HG02759 (cell line): ENCODE measurements around the gene PIK3C2G.
A peak's percentile ranks its signal among the peaks of the same experiment; 100 is the strongest.

Source experiments
- ATAC-seq: cut with Tn5 transposase; IDR thresholded peaks from one replicate; pipeline ENCODE4 v1.9.1; 2021; ENCODE audit warnings: mild to moderate bottlenecking, moderate library complexity; ENCODE audit not compliant: unreplicated experiment

PIK3C2G gene

DNA sequence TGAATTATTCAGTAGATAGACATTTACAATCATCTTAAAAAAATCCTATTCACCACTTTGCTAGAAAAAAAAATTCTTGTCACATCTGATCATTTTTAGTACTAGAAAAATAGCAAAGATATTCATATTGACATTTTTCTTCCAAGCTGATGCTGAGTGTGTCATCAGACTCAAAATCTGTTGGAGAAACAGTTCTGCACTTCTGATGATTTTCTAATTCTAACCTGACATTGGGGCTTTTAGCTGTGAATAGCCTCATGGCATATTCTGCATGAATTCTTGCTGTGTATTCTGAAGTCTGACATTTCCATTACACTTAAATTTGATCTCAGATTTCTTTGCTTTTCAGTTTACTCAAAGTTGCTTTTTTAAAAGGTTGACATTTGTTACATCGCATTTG is 150.1 kb downstream of the PIK3C2G start:
- ATAC-seq: no peak

DNA sequence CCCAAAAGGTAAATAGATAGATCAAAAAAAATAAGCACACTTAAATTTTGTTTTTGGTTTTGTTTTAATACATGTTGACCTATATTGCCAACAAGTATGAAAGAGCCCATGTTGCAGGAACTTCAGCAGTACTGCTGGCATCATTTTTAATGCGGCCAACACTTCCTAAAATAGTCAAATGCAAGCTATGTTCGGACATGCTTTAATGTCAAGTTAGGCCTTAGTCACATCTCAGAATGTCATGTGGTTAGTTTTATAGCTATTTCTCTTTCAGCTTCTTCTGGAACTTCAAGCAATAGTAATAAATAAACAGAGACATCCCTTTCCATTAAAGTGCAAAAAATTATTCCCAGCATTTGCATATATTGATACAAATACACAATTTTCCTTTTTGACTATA is 153.4 kb downstream of the PIK3C2G start:
- ATAC-seq: no peak

DNA sequence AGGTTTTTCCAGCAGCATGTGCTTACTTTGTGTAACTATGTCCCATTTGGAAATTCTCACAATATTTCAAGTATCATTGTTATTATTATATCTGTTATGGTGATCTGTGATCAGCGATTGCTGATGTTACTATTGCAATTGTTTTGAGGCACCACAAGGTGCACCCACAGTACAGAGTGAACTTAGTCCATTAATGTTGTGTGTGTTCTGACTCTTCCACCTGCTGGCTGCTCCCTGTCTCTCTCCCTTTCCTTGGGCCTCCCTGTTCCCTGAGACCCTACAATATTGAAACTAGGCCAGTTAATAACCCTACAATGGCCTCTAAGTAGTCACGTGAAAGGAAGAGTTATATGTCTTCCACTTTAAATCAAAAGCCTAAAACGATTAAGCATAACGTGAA is 153.9 kb downstream of the PIK3C2G start:
- no peak for ATAC-seq

DNA sequence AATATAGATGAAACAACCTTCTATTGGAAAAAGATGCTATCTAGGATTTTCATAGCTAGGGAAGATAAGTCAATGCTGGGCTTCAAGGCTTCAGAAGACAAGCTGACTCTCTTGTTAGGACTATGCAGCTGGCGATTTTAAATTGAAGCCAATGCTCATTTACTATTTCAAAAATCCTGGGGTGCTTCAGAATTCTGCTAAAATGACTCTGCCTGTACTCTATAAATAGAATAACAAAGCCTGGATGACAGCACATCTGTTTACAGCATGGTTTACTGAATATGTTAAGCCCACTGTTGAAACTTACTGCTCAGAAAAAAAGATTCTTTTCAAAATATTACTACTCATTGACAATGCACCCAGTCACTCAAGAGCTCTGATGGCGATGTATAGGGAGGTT is 155.1 kb downstream of the PIK3C2G start:
- ATAC-seq: no peak

DNA sequence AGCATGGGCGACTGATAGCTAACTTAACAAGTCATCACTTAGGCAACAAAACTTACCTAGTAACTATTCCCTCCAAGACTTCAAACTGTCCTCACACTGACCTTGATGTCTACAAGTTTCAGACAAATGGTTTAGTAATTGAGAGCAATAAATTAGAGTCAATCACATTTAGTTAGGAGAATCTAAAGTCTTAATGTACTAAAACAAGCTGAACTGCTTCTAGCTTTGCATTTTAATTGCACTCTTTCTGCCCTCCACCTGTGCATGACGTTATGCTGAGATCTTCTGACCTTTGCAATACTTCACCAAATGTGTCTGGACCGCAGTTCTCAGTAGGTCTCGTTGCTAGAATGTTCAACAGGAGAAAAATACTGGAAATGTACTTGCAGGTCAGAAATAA is 158.0 kb downstream of the PIK3C2G start:
- no peak for ATAC-seq

DNA sequence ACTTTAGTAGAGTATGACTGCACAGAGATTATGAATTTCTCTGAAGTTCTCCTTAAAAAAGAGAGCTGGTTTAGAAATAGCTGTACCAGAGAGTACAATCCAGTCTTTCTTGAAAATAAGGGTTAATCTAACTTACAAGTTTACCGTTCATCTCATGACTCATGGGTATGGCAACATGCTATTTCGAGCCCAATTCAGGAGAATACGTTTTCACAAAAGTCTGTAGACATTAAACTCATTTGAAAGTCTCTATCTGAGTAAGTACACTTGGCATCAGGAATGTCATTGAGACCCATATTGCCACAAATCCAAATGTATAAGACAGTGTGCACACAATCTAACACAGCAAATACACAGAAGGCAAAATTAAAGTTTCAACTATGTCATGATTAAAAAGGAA is 160.5 kb downstream of the PIK3C2G start:
- no peak for ATAC-seq

DNA sequence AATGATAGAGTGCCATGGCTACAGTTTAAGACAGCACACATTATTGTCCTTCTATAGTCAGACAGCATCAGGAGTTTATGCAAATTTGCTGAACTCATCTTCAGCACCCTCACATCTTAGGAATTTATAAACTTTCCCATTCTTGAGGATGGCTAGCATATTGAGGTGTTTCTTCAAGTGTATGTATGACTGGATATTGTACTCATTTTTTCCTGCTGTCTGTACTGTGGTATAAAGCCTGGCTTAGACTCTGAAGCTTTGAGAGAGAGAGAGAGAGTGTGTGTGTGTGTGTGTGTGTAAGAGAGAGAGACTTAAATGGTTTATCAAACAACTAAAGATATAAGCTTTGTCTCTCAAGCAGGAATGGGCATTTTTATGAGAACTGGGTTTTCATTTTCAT is 161.6 kb downstream of the PIK3C2G start:
- ATAC-seq: no peak

DNA sequence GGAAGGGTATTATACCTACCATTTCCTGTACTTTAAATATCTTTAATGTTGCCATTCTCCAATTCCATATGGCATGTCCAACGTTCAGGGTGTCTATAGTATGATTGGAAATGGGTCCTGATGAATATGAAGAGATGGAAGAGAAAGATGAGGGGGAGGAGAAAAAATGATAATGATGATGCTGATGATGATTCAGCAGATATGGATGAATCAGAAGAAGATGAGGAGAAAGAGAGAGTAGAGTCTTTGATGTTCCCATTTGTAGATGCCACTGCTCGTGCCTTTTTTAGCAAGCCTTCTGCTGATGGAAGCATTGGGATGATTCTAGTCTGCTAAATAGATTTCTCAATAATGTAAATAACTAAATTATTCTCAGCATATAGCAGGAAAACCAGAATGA is 163.5 kb downstream of the PIK3C2G start:
- no peak for ATAC-seq

DNA sequence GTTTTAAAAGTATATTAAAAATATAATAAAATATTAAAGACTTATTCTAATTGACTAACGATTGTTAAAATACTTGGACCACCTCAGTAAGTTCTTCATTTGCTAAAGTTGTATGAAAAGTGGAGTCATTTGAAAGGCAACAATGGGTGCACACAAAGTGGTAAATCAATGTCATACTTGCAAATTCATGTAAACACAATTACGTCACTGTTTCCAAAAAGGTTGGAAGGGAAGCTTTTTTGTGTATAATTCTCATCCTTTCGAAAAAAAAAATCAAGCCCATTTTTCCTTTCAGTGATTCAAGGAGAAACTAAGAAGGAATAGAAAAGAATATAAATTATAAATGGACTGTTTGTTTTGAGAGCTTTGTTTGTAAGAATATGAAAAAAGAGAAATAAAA is 166.2 kb downstream of the PIK3C2G start:
- no peak for ATAC-seq

DNA sequence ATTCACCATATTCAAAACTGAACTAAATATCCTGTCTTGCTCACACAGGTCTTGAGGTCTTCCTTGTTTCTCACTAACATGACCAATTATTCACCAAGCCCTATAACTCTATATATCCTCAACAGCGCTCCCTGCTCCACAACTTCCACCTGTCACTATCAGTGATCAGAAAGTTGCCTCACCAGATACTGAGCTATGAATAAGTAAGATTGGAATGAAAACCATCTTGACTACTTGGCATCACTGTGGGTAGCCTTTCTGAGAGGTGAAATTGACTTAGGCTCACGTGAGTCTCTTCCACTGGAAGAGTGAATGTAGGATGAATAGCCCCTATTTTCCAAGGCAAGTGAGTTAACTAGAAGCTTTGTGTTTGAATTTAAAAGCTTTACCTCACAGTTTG is 167.1 kb downstream of the PIK3C2G start:
- ATAC-seq: no peak

DNA sequence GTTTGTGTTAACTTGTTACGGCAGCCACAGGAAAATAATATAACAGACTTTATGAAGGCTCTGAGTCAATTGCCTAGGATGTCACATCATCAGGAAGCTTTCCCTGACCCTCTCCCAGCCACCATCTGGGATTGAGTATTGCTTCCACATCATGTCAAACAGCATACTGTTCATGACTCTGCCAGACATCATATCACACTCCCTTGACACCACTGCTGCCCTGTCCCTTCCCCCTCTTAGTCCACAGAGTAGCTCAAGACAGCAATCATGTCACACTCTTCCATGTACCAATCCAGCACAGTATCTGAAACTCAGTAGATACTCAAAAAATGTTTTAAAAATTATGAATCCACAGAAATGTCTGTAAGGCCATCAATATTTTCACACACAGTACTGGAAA is 168.0 kb downstream of the PIK3C2G start:
- ATAC-seq: no peak

DNA sequence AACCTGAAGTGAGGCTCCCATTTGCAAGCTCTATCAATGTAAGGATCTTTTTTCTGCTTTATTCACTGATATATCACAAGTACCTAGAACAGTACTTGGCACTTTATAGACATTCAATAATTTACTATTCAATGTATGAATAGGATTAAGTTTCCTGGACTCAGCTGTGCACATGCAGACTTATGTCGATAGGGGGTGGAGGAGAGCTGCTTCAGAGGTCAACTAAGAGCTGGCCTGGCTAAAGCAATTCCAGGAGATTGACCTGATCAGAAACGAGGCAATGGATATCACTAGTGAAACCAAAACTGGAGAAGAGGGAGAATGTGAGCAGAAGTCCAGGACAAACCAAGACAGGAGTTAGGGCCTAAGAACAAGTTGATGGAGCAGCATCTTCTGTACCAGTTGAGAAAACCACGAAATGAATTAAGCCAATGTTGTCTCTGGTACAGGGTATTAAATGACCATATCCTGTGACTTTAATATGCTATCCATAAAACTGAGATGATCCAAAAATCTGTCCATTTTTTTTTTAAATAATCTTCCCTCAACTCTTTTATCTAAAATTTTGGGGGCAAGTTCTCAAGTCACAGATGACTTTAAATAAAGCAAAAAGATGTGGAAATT is 169.2 kb downstream of the PIK3C2G start:
- peak; percentile 71 for ATAC-seq

DNA sequence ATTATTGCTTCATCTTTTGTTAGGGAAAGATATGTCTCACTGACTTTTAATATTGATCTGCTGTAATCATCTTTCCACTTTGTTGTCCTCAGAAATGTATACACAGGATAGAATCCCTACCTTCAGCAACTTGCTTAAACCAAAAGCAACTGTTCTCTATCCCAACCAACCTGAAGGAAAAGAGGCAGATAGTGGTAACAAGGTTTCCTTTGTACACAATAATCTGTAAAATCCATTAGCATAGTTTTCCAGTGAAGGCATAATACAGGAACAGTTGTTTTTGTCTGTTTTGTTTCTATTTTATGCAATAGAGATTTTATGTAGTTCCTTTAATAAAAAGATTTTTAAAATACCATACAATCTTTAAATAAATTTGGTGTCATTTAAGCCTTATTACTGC is 170.5 kb downstream of the PIK3C2G start:
- no peak for ATAC-seq

DNA sequence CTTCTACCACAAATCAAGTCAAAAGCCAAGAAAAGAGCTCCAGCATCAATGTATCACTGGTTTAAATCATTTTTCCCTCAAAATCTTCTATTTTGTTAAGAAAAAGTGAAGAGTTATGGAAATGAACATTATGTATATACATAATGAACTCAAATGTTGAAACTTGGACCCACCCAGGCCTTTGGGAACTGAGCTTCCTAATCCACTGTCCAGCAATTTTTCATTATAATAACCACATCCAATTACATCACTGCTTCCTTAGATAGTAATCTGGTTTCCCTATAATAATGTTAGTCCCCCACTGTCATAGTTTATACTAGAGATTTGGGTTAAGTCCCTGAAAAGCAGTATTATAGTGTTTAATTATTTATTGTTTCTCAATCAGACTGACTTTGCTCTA is 170.9 kb downstream of the PIK3C2G start:
- ATAC-seq: no peak

DNA sequence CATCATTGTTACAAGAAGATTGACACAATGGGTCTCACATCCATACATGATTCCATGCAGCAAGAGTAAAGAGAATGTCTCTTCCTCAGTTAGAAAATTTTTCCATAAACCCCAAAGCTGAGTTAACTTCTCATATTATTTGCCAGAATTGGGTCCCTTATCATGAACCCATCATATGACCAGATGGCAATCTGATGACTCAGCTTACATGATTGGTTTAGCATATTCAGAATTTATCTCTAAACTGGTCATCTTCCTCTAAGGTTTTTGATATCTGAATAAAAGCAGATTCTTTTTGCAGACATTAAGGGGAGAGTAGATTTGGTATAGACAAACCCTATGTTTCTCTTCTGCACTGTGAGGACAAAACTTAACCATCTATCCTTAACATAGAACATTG is 174.9 kb downstream of the PIK3C2G start:
- no peak for ATAC-seq

DNA sequence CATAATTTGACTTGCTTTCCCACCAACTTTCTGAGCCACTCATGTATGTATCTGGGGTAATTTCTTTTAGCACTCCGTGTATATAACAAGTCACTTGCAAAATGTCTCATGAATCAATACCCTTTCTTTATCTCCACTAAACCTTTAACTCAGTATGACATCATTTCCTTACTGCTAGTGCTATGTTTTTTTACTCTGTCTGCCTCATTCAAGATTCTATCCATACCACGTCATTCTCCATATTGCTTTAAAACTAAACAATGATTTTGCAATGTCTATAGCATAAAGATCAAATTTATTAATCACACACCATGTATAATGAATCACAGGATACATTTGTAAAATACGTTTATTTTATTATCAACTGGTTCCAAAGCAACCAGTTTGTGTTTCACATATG is 178.2 kb downstream of the PIK3C2G start:
- ATAC-seq: no peak

DNA sequence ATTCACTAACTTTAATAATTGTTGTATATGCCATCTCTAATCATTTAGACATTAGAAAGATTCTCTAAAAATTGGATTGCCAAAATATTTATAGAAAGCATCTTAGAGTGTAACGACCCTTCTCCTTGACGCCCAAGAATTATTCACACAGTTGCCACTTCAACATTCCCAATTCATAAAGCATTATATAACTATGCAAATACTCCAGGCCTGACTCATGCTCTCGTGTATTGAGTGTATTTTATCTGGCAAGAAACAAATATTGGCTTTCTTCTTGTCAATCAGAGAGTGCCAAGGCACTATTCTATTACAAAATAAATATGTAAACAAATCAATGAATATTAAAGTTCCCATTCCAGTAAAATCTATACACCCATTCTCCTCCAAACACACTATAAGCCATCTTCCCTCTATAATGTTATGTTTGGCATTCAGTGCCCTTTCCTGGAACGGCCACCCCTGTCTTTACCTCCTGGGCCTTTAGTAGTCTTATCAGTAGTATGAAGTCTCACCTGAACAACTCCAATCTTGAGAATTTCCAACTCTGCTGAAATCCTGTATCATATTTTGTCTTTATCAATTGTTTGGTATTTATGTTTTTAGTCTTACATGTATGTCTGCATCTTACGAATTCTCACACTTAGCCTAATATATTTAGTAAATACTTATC is 182.6 kb downstream of the PIK3C2G start:
- no peak for ATAC-seq

DNA sequence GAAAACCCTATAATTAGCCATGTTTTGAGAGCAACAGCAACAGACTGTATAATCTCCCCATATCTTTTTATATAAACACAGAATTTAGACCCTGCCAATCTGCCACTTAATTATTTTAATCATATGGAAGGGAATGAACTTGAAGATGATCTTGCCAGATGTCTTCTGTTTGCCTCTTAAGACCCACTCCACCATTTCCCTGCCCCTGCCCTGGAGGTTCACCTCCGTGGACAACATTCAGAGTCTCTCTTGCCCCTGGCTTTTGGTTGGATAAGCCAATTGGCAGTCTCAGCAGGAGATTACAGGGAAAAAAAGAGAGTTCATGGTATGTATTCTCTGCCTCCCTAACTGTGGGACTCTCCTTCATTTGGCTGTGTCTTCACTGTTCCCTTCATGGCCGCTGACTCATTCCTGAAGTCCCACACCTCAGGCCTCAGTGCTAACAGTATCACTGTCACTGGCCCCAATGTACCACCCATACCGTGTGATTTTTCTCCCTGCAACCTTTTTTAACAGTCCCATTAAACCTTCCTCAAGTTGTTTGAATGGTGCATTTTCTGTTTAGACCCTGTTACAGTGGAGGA is 184.8 kb downstream of the PIK3C2G start:
- ATAC-seq: no peak

DNA sequence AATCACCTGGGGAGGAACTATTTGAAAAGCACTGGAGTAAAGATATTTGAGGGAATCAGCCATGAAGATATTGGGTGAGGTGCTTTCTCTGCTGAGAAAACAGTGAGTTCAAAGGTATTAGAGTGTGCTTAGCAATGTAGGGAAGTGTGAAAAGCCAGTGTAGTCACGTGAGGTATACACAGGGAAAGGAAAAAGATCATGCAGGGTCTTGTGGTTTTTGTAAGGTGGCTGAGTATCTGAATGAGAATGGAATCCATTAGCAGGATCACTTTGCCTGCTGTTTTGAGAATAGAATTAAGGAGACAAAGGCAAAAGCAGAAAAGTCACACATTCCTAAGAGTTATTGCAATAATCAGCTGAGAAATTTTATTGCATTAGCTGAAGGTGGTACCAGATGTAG is 193.0 kb downstream of the PIK3C2G start:
- no peak for ATAC-seq

DNA sequence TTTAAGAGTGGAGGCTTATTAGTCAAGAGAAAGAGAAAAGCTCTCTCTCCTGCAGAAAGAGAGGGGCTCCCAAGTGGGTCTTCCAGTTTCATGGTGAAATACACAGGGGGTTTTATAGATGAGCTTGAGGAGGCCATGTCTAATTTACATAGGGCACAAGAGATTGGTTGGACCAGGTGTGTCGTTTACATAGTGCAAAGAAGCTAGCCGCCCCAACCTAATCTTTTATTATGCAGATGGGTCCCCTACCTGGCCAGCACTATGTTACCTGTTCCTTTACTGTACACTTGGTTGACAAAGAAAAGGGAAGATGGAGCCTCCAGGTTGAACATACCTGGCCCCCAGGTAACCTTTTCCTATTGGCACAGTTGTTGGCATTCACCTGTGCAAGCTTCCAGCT is 195.0 kb downstream of the PIK3C2G start:
- ATAC-seq: no peak

DNA sequence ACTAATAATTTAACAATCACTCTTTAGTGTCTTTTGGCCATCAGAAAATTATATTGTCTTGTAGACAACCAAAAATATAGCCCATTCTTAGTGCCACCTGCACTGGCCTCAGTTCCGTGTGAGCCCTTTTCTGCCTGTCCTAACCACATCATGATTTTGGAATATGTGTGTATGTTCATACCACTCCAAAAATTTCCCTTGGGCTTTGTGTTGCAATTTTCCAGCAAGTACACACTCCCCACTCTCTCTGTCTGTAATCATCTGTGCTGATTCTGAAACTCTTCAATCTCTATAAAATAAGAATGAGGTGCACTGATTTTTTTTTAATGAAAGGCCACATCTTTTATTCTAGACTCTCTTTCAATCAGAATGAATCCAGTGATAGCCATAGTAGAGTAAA is 196.0 kb downstream of the PIK3C2G start:
- ATAC-seq: no peak

DNA sequence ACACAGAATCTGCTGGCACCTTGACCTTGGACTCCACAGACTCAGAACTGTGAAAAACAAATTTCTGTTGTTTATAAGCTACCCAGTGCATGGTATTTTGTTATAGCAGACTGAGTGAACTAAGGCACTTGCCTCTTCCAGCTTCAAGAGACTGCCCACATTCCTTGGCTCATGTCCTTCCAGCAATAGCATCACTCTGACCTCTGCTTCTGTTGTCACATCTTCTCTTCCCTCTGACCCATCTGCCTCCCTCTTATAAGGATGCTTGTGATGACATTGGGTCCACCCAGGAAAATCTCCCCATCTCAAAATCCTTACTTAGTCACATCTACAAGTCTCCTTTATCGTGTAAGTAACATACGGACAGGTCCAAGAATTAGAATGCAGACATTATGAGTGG is 200.4 kb downstream of the PIK3C2G start:
- ATAC-seq: no peak

DNA sequence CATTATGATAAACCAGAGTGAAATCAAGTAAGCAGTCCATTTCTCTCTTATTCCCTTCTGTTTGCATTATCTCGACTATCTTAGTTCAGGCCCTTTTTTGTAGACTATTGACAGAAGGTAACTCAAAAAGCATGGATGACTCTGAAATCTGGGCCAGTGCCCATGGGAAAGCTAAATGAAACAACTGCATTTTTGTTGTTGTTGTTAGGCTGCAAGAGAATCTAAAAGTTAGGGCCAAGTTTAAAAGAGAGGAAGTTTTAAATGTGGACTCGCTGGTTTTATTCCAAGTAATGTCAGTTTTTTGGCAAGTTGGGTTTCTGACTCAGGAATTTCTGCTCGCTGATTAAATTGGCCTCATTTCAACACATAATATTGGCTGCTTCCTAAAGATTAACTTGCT is 201.1 kb downstream of the PIK3C2G start:
- no peak for ATAC-seq
